SIG-M5 treated with dmso at 0.1 percent for 504 hours (cell line): ENCODE measurements around the gene ASCL2.
"Not testable (repeated sequence)": the region's sequence is repeated elsewhere in the genome, so short reads cannot be mapped to it uniquely, and the experiment has no call there.

ENCODE experiments used
- DNase-seq: peaks from one replicate; lab custom pipeline; 2025; ENCODE audit not compliant: unreplicated experiment; lab: John Stamatoyannopoulos, UW

Gene ASCL2

DNA sequence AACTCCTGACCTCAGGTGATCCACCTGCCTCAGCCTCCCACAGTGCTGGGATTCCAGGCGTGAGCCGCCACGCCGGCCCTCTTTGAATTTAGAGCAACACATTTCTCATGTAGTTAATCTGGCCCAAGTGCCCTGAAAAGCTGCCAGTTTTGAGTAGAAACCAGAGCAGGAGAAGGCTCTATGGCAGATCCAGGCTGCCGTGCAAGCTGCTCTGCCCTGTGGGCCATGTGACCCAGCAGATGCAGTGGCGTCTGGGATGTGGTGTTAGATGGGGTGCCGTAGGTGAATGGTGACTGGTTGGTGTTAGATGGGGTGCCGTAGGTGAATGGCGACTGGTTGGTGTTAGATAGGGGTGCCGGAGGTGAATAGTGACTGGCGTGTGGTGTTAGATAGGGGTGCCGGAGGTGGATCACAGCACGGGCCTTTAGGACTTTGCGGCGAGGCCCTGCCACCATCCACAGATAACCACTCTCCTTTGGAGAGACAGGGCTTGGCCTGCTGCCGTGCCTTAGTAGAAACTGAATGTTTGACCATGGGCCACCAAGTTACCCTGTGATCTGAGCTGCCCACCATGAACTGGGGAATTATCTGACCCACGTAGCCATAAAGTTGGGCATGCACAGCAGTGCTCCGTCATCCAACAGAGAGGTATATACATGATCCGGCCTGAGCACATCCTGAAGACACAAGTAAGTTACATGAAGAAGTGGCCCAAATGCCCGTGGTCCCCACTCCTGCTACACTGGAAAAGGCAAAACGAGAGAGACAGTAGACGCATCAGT, 32.7 kb downstream of the ASCL2 start:
- DNase-seq, result no peak

GRCh38 chr11:2236381-2237134, 33.8 kb downstream of the ASCL2 start:
- not testable (repeated sequence) for DNase-seq

DNA sequence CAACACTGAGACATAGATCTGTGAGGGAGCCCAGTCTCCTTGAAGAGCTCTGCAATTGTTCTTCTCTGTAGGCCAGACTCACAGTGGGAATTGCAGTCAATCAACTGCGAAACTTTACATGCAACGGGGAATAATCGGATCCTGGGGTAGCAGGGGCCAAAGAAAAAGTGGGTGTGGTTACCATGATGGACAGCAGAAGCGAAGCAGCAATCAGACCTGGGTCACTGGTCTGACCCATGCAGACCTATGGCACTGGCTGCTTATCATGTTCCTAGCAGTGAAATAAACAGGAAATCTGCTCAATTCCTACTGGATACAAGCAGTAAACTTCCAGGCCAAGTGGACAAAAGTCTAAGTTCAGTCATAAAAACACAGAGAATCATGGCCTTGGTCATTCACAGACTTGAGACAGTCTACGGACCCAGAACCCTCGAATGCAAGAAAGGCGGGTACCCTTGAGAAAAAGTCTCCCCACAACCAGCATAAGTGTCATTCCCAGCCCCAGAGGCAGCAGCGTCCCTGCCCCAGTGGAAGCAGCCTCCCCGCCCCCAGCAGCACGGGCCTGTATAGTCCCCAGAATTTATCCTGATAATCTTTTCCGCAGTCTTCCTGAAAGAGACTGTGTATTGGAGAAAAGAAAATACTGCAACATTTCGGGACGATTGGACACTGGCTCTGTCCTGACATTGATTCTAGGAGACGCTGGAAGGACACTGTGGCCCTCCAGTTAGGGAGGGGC, 34.6 kb downstream of the ASCL2 start:
- DNase-seq, result no peak

GRCh38 chr11:2234963-2235362, 35.4 kb downstream of the ASCL2 start:
- DNase-seq, result no peak

- DNase-seq, result no peak
Observed at GRCh38 chr11:2233693-2234455, 36.5 kb downstream of the ASCL2 start.

DNA sequence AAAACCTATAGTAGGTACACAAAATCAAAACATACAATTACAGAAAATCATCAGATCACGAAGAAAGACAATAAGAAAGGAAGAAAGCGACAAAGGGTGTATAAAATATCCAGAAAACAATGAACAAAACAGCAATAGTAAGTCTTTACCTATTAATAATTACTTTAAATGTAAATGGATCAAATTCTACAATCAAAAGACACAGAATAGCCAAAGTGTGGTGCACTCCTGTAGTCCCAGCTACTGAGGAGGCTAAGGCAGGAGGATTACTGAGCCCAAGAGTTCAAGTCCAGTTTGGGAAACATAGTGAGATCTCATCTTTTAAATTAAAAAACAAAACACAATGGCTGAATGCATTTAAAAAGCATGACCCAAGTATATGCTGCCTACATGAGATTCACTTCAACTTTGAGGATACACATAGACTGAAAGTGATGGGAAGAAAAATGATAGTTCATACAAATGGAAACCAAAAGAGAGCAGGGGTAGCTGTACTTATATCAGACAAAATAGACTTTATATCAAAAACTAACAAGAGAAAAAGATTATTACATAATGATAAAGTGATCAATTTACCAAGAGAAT, 40.6 kb downstream of the ASCL2 start:
- DNase-seq, result no peak

GRCh38 chr11:2224254-2224653, 46.1 kb downstream of the ASCL2 start:
- DNase-seq, result no peak

- no peak for DNase-seq
Observed at GRCh38 chr11:2223153-2223794, 47.1 kb downstream of the ASCL2 start.

GRCh38 chr11:2222451-2222850, 47.9 kb downstream of the ASCL2 start:
- DNase-seq, result no peak

DNA sequence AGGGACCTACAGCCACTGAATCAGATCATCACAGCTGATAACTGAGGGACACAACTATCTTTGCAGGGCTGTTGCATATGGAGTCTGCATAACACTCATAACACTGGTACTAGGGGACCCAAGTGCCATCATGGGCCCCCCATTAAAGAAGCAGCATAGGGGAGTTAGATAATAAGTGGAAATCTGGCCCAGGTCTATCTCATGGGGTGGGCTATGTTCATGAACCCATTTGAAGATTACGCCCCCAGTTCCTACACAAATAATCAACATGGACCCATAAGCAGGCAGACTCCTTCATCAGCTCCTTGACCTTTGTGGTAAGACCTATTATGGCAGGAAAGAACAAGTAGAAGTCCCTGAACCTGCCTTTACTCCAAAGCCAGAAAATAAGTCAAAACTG, 48.8 kb downstream of the ASCL2 start:
- DNase-seq, result no peak

DNA sequence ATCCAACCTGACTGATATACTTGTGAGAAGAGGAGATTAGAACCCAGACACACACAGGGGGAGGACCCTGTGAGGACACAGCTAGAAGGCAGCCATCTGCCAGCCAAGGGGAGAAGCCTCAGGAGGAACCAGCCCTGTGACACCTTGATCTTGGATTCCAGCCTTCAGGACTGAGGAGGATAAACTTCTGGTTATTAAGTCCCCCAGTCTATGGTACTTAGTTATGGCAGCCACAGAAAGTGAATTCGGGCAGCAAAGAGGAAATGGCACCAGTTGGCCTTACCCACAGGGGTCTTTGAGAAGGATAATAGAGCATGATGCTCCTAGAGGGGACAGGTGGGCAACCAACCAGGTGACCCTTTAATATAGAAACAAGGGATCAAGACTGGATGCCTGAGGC, 49.4 kb downstream of the ASCL2 start:
- DNase-seq, result no peak

GRCh38 chr11:2220173-2220771, 50.1 kb downstream of the ASCL2 start:
- DNase-seq, result peak; percentile 5

DNA sequence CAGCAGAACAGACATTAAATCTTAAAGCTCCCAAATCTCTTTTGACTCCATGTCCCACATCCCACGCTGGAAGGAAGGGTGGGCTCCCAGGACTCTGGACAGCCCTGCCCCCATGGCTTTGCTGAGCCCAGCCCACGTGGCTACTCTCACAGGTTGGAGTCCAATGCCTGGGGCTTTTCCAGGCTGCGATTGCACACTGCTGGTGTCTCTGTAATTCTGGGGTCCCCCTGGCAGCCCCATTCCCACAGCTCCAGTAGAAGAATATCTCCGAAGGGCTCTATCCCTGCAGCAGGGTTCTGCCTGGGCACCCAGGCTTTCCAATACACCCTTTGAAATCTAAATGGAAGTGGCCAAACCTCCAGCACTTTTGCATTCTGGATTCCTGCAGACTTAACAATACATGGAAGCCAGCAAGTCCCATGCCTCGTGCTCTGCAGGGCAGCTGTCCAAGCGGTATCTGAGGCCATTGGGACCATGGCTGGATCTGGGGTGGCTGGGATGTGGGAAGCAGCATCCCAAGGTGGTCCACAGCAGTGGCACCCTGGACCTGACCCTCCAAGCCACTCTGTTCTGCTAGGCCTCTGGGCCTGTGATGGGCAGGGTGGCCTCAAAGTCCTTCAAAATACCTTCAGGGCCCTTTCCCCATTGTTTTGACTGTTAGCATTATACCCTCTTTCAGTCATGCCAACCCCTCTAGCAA, 50.9 kb downstream of the ASCL2 start:
- no peak for DNase-seq
